Measurements from ENCODE around the gene RSPH4A.

GRCh38 chr6:116596815-116597214, 19.5 kb upstream of the RSPH4A start:
- TF ChIP-seq SIN3A (IDR thresholded peaks at IDR 0.05; ENCODE audit: borderline replicate concordance, insufficient read depth, low read length), result no peak
- TF ChIP-seq POLR2AphosphoS5 (IDR thresholded peaks at IDR 0.05; ENCODE audit: low read depth, low read length), result no peak

Data from PFSK-1 (cell line).